GM10847 (cell line): ENCODE data around the gene GLIS1.

Experiments
- POLR2A ChIP-seq: IDR thresholded peaks from 2 replicates; pipeline ENCODE4 v1.6.1; 2011; ENCODE audit not compliant: insufficient read length; ENCODE audit errors: extremely low read depth

Gene GLIS1

DNA sequence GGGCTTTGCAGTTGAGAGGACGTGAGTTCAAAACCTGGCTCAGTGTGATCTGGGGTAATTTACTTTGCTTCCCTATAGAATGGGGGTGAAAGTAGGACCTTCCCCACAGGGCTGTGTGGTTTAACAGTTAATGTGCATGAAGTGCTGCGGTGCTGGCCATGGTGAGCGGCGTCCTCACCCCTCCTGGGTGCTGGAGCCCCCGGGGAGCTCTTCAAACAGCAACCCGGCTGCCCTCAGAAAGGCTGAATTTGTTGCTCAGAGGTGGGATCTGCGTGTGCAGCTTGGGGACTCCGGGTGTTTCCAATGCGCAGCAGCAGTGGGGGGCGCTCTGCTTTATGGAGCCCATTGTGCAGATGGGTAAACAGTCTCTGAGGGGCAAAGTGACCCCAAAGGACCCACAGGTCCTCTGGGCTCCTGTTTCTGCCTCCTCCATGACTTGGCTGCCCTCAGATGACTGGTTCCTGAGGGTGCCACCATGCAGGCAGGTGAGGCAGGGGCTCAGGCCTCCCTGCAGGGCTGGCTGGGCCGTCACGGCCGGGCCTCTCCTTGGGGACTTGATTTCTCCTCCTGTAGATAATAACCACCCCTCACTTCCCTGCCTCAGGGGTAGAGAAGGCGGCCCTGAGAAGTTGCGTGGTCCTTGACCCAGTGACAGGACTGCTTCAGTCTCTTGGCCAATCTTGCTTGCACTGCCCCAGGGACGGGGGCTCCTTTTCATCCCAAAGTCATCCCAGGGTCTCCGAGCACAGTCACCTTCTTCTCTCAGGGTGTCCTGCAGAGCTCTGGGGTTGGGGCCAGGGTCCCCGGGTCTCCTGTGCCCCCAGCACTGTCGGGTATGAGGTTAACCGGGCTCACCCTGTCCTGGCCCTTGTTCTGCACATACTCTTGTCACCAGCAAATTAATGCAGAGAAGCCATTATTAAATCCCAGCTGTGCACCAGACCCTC, 239.4 kb downstream of the GLIS1 start:
- TF ChIP-seq POLR2A, result no peak

DNA sequence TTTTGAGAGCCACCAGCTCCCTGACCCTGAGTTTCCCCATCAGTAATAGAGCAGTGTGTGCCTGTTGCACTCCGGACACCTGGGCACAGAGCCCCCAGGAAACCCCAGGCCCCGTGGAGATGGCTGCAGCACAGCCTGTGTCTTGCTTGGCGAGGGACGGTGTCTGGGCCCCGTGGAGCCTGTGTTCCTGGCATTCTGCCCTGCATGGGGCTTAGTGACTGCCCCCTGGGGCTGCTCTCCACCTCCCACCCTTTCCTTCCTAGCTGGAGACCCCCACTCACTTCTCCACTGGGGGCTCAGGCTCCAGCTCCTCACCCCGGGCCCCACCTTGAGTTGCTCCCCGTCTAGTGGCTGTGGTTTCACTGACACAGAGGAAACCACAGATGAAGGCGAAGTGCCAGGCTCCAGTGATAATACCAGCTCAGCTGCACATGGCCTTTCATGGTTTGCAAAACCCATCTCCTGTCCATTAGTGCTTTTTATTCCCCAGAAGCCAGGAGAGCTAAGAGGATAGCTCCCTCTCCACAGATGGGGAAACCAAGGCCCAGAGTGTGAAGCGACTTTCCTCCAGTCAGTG, 240.3 kb downstream of the GLIS1 start:
- no peak for TF ChIP-seq POLR2A

- TF ChIP-seq POLR2A, result no peak
These were observed 243.2 kb downstream of the GLIS1 start for GRCh38 chr1:53495633-53496345.

DNA sequence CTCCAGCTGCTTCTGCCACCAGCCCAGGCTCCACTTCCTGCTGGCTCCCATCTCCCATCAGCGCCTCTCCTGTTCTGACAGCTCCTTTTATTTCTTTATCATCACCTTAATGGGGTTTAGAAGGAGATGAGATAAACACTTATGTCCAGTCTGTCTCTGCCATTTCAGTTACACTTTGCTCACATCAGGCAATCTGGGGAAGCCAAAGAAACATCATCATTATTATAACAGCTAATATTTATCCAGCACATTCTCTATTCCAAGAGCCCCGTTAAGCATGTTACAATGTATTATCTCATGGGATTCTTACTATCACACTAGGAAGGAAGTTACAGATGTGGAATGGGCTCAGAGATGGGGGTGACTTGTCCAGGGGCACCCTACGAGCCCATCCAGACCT, 248.6 kb downstream of the GLIS1 start:
- TF ChIP-seq POLR2A, result no peak

DNA sequence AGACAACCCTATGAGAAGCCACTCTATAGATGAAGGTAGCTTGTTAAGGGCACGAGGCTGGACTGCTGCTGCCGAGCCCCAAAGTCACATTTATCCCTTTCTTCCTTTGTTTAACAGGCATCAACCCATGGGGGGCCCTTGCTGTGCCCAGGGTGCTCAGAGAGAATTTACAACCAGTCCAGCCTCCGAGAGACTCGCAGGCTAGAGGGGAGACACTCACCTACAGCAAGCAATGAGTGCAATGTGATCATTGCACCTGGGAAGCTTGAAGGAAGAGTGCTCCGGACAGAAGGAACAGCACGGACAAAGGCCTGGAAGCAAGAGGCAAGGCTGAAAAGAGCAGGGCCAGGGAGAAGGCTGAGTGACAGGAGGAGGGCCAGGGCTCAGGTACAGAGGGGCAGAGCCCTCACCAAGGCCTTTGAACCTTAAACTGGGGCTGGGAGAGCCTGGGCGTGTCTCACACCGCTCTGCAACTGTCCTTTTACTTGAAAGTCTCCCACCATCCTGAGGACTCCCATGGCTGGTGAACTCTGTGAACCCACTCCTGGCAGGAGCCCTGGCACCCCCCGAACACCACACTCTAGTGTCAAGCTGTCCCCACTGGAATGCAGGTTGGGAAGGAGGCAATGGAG, 252.5 kb downstream of the GLIS1 start:
- TF ChIP-seq POLR2A, result no peak

- TF ChIP-seq POLR2A, result no peak
These were observed 253.2 kb downstream of the GLIS1 start for GRCh38 chr1:53485478-53486394.

- TF ChIP-seq POLR2A, result no peak
These were observed 254.1 kb downstream of the GLIS1 start for GRCh38 chr1:53484705-53485477.

DNA sequence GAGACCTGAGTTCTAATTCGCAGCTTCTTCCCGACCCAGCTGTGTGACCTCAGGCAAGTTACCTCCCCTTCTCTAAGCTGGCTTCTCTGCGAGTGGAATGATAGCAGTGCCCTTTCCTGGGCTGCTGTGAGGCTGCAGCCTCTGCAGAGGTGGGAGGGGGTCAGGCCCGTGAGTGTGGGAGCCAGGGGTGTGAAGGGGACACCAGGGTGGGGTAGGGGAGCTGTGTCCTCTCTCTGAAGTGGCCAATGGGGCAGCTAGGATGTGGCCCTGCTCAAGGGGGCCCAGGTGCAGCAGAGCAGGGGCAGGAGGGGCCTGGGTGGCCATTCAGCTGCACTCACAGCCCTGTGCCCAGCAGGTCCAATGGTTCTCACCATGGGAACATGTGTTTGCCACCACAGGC, 255.3 kb downstream of the GLIS1 start:
- no peak for TF ChIP-seq POLR2A

DNA sequence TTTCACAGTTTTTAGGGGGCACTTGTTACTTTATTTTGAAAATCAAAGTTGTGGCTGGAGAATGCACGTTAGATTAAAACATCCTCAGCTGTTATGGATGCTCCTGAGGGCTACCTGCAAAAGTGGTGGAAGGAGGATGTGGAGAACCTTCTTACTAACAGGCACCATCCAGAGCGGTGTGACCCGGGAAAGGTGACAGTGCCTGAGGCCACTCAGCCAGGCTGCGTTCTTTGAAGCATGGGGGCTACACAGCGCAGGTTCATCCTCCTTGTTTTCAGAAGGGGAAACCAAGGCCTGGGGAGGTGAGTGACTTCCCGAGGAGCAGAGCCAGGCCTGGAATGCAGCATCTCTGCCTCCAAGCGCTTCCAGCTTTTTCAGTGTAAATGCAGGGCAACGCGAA, 255.8 kb downstream of the GLIS1 start:
- no peak for TF ChIP-seq POLR2A

- TF ChIP-seq POLR2A, result no peak
These were observed 256.4 kb downstream of the GLIS1 start for GRCh38 chr1:53482441-53483153.

- no peak for TF ChIP-seq POLR2A
These were observed 257.5 kb downstream of the GLIS1 start for GRCh38 chr1:53481456-53481855.

- TF ChIP-seq POLR2A, result no peak
These were observed 258.3 kb downstream of the GLIS1 start for GRCh38 chr1:53480678-53481077.

DNA sequence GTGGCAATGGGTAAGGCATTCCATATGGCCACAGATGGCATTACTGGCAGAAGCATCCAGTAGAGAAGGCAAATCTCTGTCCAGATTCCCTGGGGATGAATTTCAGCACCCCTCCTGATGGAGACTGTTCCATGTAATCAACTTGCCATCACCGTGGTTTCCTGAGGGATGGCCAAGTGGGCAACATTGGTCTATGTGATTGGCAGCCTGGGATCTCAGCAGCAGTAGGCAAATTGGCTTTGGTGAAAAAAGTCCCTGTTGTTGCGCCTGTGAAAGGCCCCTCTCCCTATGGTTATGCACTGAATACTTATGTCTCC, 260.5 kb downstream of the GLIS1 start:
- TF ChIP-seq POLR2A, result no peak
